A549 (cell line): ENCODE results near the gene IRF5.

ENCODE experiments used
- BHLHE40 ChIP-seq: IDR thresholded peaks from 2 replicates; pipeline ENCODE4 v1.6.1; 2012; ENCODE audit warnings: low read depth, low read length, inconsistent platforms
- CHD2 ChIP-seq: fragments of 150-350 bp; IDR thresholded peaks from 2 replicates; pipeline ENCODE4 v1.6.1; 2014; ENCODE audit warnings: low read length; ENCODE audit not compliant: partially characterized antibody
- CTCF ChIP-seq: fragments of >200 bp; sonication (Bioruptor Twin); formaldehyde crosslinking; IDR thresholded peaks from 3 replicates; pipeline ENCODE4 v1.5.1; 2016
- EHMT2 ChIP-seq: fragments of 200-600 bp; sonication (generic); IDR thresholded peaks from 2 replicates; pipeline ENCODE4 v1.6.1; 2016; ENCODE audit warnings: antibody characterized with exemption, low read depth, mild to moderate bottlenecking, moderate library complexity
- FOSB ChIP-seq: fragments of 250-450 bp; sonication (Bioruptor Pico); IDR thresholded peaks from 2 replicates; pipeline ENCODE4 v1.5.0; 2020; ENCODE audit warnings: mild to moderate bottlenecking, moderate library complexity
- JUNB ChIP-seq: fragments of >200 bp; sonication (Bioruptor Twin); formaldehyde crosslinking; IDR thresholded peaks from 2 replicates; pipeline ENCODE4 v1.6.1; 2016

GRCh38 chr7:128906001-128906765, 31.5 kb upstream of the IRF5 start:
- TF ChIP-seq CTCF (no peak), FOSB (CRISPR knock-in tag) (no peak), CHD2 (no peak), JUNB (no peak), BHLHE40 (no peak), EHMT2 (no peak)
